Activated effector memory CD4-positive, alpha-beta T cell treated with anti-CD3 and anti-CD28 coated beads, Interleukin-2, amount 50 U/mL, for 16 hours (primary cell): ENCODE results near the gene FASTK.

Experiments
- DNase-seq: peaks from one replicate; pipeline ENCODE4 v3.0.0-alpha.2; 2020

FASTK gene

GRCh38 chr7:151095123-151095797 lies 14.7 kb upstream of the FASTK start:
- DNase-seq = no peak

GRCh38 chr7:151094675-151095074 lies 14.1 kb upstream of the FASTK start:
- no peak for DNase-seq

- DNase-seq = no peak
Observed at GRCh38 chr7:151093748-151094147, 13.1 kb upstream of the FASTK start.

- no peak for DNase-seq
Observed at GRCh38 chr7:151091988-151092387, 11.4 kb upstream of the FASTK start.

GRCh38 chr7:151091431-151091830 lies 10.8 kb upstream of the FASTK start:
- no peak for DNase-seq

GRCh38 chr7:151091003-151091402 lies 10.4 kb upstream of the FASTK start:
- no peak for DNase-seq

- no peak for DNase-seq
Observed at GRCh38 chr7:151089893-151090730, 9.5 kb upstream of the FASTK start.

- no peak for DNase-seq
Observed at GRCh38 chr7:151088856-151089699, 8.5 kb upstream of the FASTK start.

GRCh38 chr7:151088019-151088855 lies 7.6 kb upstream of the FASTK start:
- no peak for DNase-seq

GRCh38 chr7:151087245-151088018 lies 6.8 kb upstream of the FASTK start:
- DNase-seq = peak; percentile 75

GRCh38 chr7:151086802-151087244 lies 6.2 kb upstream of the FASTK start:
- DNase-seq = no peak

GRCh38 chr7:151085691-151086620 lies 5.3 kb upstream of the FASTK start, which contains the start of gene AGAP3:
AGAP3 (plus strand) TSS chr7:151086475; CDS start chr7:151086742, 267 bp downstream.
- peak; percentile 86 for DNase-seq

GRCh38 chr7:151085329-151085690 lies 4.7 kb upstream of the FASTK start:
- no peak for DNase-seq

GRCh38 chr7:151083824-151084160 lies 3.2 kb upstream of the FASTK start:
- no peak for DNase-seq

GRCh38 chr7:151083071-151083823 lies 2.6 kb upstream of the FASTK start, which contains the start of gene TMUB1:
TMUB1 (minus strand) TSS chr7:151083493; CDS start chr7:151082563, 930 bp downstream.
- peak; percentile 95 for DNase-seq

- no peak for DNase-seq
Observed at GRCh38 chr7:151082141-151083070, 1.8 kb upstream of the FASTK start.

GRCh38 chr7:151081170-151082101 lies 827 bp upstream of the FASTK start:
- no peak for DNase-seq
